CD4-positive, alpha-beta T cell treated with Interferon gamma for 1 hour (primary cell): ENCODE results near the gene GOLGA2.
"Not testable (repeated sequence)": the region's sequence is repeated elsewhere in the genome, so short reads cannot be mapped to it uniquely, and the experiment has no call there.

Experiments
- DNase-seq: peaks from one replicate; pipeline ENCODE4 v3.0.0-alpha.2; 2020

The GOLGA2 gene

GRCh38 chr9:128233817-128234406 is 41.9 kb downstream of the GOLGA2 start:
- DNase-seq = no peak

GRCh38 chr9:128232528-128233428 is 43.0 kb downstream of the GOLGA2 start:
- DNase-seq = no peak

- no peak for DNase-seq
These were observed 43.9 kb downstream of the GOLGA2 start for GRCh38 chr9:128231638-128232527.

- DNase-seq = not testable (repeated sequence)
These were observed 44.9 kb downstream of the GOLGA2 start for GRCh38 chr9:128230897-128231296.

- peak; percentile 13 for DNase-seq
These were observed 49.4 kb downstream of the GOLGA2 start for GRCh38 chr9:128226412-128226801.

- DNase-seq = no peak
These were observed 49.9 kb downstream of the GOLGA2 start for GRCh38 chr9:128225770-128226411.

- no peak for DNase-seq
These were observed 50.9 kb downstream of the GOLGA2 start for GRCh38 chr9:128224877-128225276.

- no peak for DNase-seq
These were observed 52.7 kb downstream of the GOLGA2 start for GRCh38 chr9:128222880-128223670.

GRCh38 chr9:128222026-128222425 is 53.8 kb downstream of the GOLGA2 start:
- DNase-seq = no peak

GRCh38 chr9:128219831-128220230 is 56.0 kb downstream of the GOLGA2 start:
- DNase-seq = no peak

GRCh38 chr9:128218518-128219389 is 57.1 kb downstream of the GOLGA2 start:
- peak; percentile 97 for DNase-seq

GRCh38 chr9:128218172-128218517 is 57.7 kb downstream of the GOLGA2 start:
- DNase-seq = no peak

GRCh38 chr9:128216781-128217553 is 58.8 kb downstream of the GOLGA2 start:
- DNase-seq = no peak

- DNase-seq = no peak
These were observed 60.1 kb downstream of the GOLGA2 start for GRCh38 chr9:128215491-128216409.

- no peak for DNase-seq
These were observed 61.0 kb downstream of the GOLGA2 start for GRCh38 chr9:128214571-128215490.

GRCh38 chr9:128213746-128214497 is 61.9 kb downstream of the GOLGA2 start:
- no peak for DNase-seq

GRCh38 chr9:128211981-128212281 is 63.9 kb downstream of the GOLGA2 start:
- no peak for DNase-seq
